ENCODE results near the gene SEPSECS. TPM values are rescaled to one million over a fixed set of nuclear protein-coding genes. Genes with fewer than 3 reads are reported as not detected.

The SEPSECS gene
- total RNA-seq, 1 experiment from 2014 or later, result 3.1 TPM

- no peak for DNase-seq
- no peak for ATAC-seq
These were observed 18.7 kb downstream of the SEPSECS start for GRCh38 chr4:25141592-25141991.

GRCh38 chr4:25133132-25133531 lies 27.1 kb downstream of the SEPSECS start:
- intact Hi-C loops (cut with micrococcal nuclease), result no loop called here
- Histone ChIP-seq H3F3A (ENCODE audit: low read length, unreplicated experiment) (no peaks in the 10 kb centered on the region), H3K4me3 (ENCODE audit: low read length) (no peak overlapping the region), H3K27me3 (ENCODE audit: low read length) (no peaks in the 10 kb centered on the region), H3K4me1 (ENCODE audit: insufficient read depth, low read length) (no peaks in the 10 kb centered on the region), H3K9ac (ENCODE audit: low read length) (no peak overlapping the region), H3K9me3 (ENCODE audit: low read length) (no peaks in the 10 kb centered on the region), H3K36me3 (ENCODE audit: low read depth, low read length) (no peaks in the 10 kb centered on the region), H3K4me2 (ENCODE audit: low read length) (no peak overlapping the region), H4K20me1 (ENCODE audit: low read length) (no peaks in the 10 kb centered on the region), H3K9me2 (replicated peaks; ENCODE audit: low read length) (no peaks in the 10 kb centered on the region), H3K27ac (ENCODE audit: low read length) (no peak overlapping the region), H2AFZ (ENCODE audit: low read length) (no peak overlapping the region), H3K79me2 (ENCODE audit: low read length) (no peaks in the 10 kb centered on the region)
- ChIA-PET CTCF (no interaction called here), POLR2A (ENCODE audit: unreplicated experiment) (no interaction called here)
- DNase-seq, result no peak
- no TSS peak for BruUV-seq (replicated peaks)
- no peak for TF ChIP-seq CTCF (conservative IDR thresholded peaks at IDR 0.05; ENCODE audit: low read depth, low read length)
- no peak for TF ChIP-seq EZH2phosphoT487 (IDR thresholded peaks at IDR 0.05; ENCODE audit: borderline replicate concordance, low read length)
- TF ChIP-seq EZH2 (IDR thresholded peaks at IDR 0.05; ENCODE audit: low read length, unreplicated experiment), result no peak
- no peak for ATAC-seq

More at GRCh38 chr4:25141592-25141991, 18.7 kb downstream of the SEPSECS start:
- no peaks in the 10 kb centered on the region for H3K79me2 ChIP-seq (ENCODE audit: low read length)
- H3K9ac ChIP-seq (ENCODE audit: low read length), result no peak overlapping the region
- no peak overlapping the region for H3K27ac ChIP-seq (ENCODE audit: low read length)
- no peak overlapping the region for H2AFZ ChIP-seq (ENCODE audit: low read length)
- CTCF ChIA-PET, result no interaction called here
- no peaks in the 10 kb centered on the region for H4K20me1 ChIP-seq (ENCODE audit: low read length)
- no peak overlapping the region for H3K4me3 ChIP-seq (ENCODE audit: low read length)
- no peaks in the 10 kb centered on the region for H3K4me1 ChIP-seq (ENCODE audit: insufficient read depth, low read length)
- H3K36me3 ChIP-seq (ENCODE audit: low read depth, low read length), result no peaks in the 10 kb centered on the region
- no peaks in the 10 kb centered on the region for H3K9me2 ChIP-seq (replicated peaks; ENCODE audit: low read length)
- TF ChIP-seq CTCF (conservative IDR thresholded peaks at IDR 0.05; ENCODE audit: low read depth, low read length), result no peak
- no peak for TF ChIP-seq EZH2 (IDR thresholded peaks at IDR 0.05; ENCODE audit: low read length, unreplicated experiment)
- TF ChIP-seq EZH2phosphoT487 (IDR thresholded peaks at IDR 0.05; ENCODE audit: borderline replicate concordance, low read length), result no peak
- H3K4me2 ChIP-seq (ENCODE audit: low read length), result no peak overlapping the region
- H3F3A ChIP-seq (ENCODE audit: low read length, unreplicated experiment), result no peaks in the 10 kb centered on the region
- POLR2A ChIA-PET (ENCODE audit: unreplicated experiment), result no interaction called here
- H3K27me3 ChIP-seq (ENCODE audit: low read length), result no peaks in the 10 kb centered on the region
- intact Hi-C loops (cut with micrococcal nuclease), result loop anchor here (10.0 kb wide), 1 partner anchor 667 kb away; no protein-coding TSS in a partner anchor
- no peaks in the 10 kb centered on the region for H3K9me3 ChIP-seq (ENCODE audit: low read length)
- no TSS peak for BruUV-seq (replicated peaks)

GRCh38 chr4:25131926-25132325 lies 28.3 kb downstream of the SEPSECS start:
- Histone ChIP-seq H4K20me1 (ENCODE audit: low read length) (no peaks in the 10 kb centered on the region), H3K9me2 (replicated peaks; ENCODE audit: low read length) (no peaks in the 10 kb centered on the region), H2AFZ (ENCODE audit: low read length) (no peak overlapping the region), H3K27ac (ENCODE audit: low read length) (no peak overlapping the region), H3K4me2 (ENCODE audit: low read length) (no peak overlapping the region), H3K9me3 (ENCODE audit: low read length) (no peaks in the 10 kb centered on the region), H3K36me3 (ENCODE audit: low read depth, low read length) (no peaks in the 10 kb centered on the region), H3K4me3 (ENCODE audit: low read length) (no peak overlapping the region), H3F3A (ENCODE audit: low read length, unreplicated experiment) (no peaks in the 10 kb centered on the region), H3K27me3 (ENCODE audit: low read length) (no peaks in the 10 kb centered on the region), H3K79me2 (ENCODE audit: low read length) (no peaks in the 10 kb centered on the region), H3K4me1 (ENCODE audit: insufficient read depth, low read length) (no peaks in the 10 kb centered on the region), H3K9ac (ENCODE audit: low read length) (no peak overlapping the region)
- ChIA-PET CTCF (no interaction called here), POLR2A (ENCODE audit: unreplicated experiment) (no interaction called here)
- ATAC-seq (no peak), DNase-seq (no peak)
- intact Hi-C loops (cut with micrococcal nuclease), result no loop called here
- no peak for TF ChIP-seq CTCF (conservative IDR thresholded peaks at IDR 0.05; ENCODE audit: low read depth, low read length)
- BruUV-seq (replicated peaks), result no TSS peak
